ENCODE measurements around the gene GCK. TPM values are rescaled to one million over a fixed set of nuclear protein-coding genes. Genes with fewer than 3 reads are reported as not detected.

GCK gene
- total RNA-seq, 2 donors from 2014 or later, result 0.91 to 2.7 TPM

DNA sequence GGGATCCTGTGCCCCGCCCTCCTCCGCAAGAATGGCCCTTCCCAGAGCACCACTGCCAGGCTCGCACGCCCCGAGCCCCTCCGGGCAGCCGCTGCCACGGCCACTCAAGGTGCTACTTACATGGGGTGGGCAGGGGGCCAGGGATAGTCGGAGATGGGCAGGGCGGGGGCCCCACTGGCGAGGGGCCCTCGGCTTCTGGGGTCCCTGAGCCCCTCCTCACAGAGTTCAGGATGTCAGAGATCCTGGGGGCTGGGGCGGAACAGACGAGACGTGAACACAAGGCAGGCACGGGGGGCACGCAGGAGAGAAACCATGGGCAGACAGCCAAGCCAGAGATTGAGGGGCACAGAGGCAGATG lies 37.1 kb upstream of the GCK start:
- no peak overlapping the region for H3K27ac ChIP-seq
- H3K27me3 ChIP-seq (replicated peaks; ENCODE audit: insufficient read depth), result no peaks in the 10 kb centered on the region
- 43% methylated on average over 17 of the region's 17 CpGs for WGBS
- TF ChIP-seq, protein P1, sequence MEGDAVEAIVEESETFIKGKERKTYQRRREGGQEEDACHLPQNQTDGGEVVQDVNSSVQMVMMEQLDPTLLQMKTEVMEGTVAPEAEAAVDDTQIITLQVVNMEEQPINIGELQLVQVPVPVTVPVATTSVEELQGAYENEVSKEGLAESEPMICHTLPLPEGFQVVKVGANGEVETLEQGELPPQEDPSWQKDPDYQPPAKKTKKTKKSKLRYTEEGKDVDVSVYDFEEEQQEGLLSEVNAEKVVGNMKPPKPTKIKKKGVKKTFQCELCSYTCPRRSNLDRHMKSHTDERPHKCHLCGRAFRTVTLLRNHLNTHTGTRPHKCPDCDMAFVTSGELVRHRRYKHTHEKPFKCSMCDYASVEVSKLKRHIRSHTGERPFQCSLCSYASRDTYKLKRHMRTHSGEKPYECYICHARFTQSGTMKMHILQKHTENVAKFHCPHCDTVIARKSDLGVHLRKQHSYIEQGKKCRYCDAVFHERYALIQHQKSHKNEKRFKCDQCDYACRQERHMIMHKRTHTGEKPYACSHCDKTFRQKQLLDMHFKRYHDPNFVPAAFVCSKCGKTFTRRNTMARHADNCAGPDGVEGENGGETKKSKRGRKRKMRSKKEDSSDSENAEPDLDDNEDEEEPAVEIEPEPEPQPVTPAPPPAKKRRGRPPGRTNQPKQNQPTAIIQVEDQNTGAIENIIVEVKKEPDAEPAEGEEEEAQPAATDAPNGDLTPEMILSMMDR (IDR thresholded peaks at IDR 0.05), result no peak
- TF ChIP-seq POLR2AphosphoS5 (IDR thresholded peaks at IDR 0.05) (no peak), POLR2A (IDR thresholded peaks at IDR 0.05) (no peak)
- H3K36me3 ChIP-seq, result no peaks in the 10 kb centered on the region
- H3K4me1 ChIP-seq (replicated peaks), result no peaks in the 10 kb centered on the region
- intact Hi-C loops (cut with DNase I), result no loop called here
- no peak overlapping the region for H3K4me3 ChIP-seq
- H3K9me3 ChIP-seq, result no peaks in the 10 kb centered on the region
- no peak for DNase-seq (ENCODE audit: low spot score)

DNA sequence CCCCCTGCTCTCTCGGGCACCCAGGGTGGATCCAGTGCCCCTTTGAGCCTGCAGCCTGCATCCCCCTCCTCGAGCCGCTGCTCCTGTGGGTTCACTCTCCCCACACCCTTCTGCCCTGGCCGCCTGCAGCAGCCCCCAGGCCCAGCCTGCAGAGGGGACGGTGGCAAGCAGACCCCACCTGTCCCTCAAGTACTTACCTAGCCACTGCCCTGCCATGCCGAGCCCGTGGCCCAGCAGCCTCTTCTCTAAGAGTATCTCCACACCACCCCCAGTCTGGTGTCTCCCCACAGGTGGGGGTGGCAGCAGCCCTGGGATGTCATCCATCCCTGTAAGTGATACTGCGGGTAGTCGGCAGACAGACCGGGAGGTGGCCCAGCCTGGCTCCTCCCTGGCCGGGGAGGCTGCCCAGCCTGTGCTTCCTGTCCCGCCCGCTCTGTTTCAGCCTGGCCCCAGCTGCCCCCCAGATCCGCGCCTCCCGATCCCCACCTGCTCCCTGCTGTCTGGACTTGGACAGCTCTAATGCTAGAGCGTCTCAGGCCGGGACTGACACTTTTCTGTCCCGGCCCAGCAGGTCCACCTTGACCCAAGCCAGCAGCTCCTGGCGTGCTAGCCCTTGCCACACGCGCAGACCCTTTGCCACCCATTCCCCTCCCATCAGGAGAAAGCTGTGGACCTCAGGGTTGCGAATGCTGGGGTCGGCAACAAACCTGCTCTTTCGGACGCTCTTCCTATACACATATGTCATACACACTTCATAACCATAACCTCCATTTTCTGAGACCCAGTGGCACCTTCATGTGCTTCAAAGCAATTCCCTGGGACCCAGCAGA lies 36.5 kb upstream of the GCK start:
- no peak overlapping the region for H3K4me3 ChIP-seq
- 30% methylated on average over 26 of the region's 26 CpGs for WGBS

DNA sequence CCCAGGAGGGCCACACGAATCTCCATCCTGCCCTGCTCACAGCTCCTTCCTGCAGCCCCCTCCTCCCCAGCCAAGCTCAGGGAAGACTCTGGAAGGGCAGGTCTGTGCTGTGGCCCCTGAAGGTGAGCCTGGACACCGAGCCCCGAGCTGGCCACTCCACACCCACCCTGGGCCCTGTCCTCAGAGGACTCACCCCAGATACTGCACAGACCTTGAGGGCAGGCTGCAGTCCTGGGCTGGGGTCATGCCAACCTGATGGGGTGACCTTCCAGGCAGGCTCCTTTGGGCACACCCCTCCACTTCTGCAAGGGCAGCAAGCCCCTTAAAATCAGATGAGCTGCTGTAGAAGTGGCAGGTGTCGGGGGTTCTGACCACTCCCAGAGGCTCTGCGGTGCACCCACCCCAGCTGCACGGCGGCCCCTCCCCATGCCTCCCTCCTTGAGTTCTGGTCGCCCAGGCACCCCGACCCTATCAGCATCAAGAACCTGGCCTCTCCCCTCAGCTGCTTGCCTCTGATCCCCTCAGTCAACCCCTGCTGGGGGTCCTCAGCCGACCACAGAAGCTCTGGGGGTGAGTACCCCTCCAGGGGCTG lies 35.8 kb upstream of the GCK start:
- TF ChIP-seq, protein P1 (IDR thresholded peaks at IDR 0.05), result no peak
- TF ChIP-seq POLR2AphosphoS5 (IDR thresholded peaks at IDR 0.05), result no peak
- no peak for TF ChIP-seq POLR2A (IDR thresholded peaks at IDR 0.05)
- Histone ChIP-seq H3K36me3 (no peaks in the 10 kb centered on the region), H3K27ac (no peak overlapping the region), H3K4me1 (replicated peaks) (no peaks in the 10 kb centered on the region), H3K9me3 (no peaks in the 10 kb centered on the region), H3K4me3 (no peak overlapping the region), H3K27me3 (replicated peaks; ENCODE audit: insufficient read depth) (no peaks in the 10 kb centered on the region)
- intact Hi-C loops (cut with DNase I), result no loop called here
- WGBS, result 49% methylated on average over 10 of the region's 10 CpGs
- no peak for DNase-seq (ENCODE audit: low spot score)

More for the DNA sequence above, 36.5 kb upstream of the GCK start:
- Histone ChIP-seq H3K4me1 (replicated peaks) (no peaks in the 10 kb centered on the region), H3K36me3 (no peaks in the 10 kb centered on the region), H3K9me3 (no peaks in the 10 kb centered on the region), H3K27me3 (replicated peaks; ENCODE audit: insufficient read depth) (no peaks in the 10 kb centered on the region), H3K27ac (no peak overlapping the region)
- DNase-seq (ENCODE audit: low spot score), result no peak
- no peak for TF ChIP-seq POLR2A (IDR thresholded peaks at IDR 0.05)
- no peak for TF ChIP-seq POLR2AphosphoS5 (IDR thresholded peaks at IDR 0.05)
- TF ChIP-seq, protein P1 (IDR thresholded peaks at IDR 0.05), result no peak
- intact Hi-C loops (cut with DNase I), result no loop called here

DNA sequence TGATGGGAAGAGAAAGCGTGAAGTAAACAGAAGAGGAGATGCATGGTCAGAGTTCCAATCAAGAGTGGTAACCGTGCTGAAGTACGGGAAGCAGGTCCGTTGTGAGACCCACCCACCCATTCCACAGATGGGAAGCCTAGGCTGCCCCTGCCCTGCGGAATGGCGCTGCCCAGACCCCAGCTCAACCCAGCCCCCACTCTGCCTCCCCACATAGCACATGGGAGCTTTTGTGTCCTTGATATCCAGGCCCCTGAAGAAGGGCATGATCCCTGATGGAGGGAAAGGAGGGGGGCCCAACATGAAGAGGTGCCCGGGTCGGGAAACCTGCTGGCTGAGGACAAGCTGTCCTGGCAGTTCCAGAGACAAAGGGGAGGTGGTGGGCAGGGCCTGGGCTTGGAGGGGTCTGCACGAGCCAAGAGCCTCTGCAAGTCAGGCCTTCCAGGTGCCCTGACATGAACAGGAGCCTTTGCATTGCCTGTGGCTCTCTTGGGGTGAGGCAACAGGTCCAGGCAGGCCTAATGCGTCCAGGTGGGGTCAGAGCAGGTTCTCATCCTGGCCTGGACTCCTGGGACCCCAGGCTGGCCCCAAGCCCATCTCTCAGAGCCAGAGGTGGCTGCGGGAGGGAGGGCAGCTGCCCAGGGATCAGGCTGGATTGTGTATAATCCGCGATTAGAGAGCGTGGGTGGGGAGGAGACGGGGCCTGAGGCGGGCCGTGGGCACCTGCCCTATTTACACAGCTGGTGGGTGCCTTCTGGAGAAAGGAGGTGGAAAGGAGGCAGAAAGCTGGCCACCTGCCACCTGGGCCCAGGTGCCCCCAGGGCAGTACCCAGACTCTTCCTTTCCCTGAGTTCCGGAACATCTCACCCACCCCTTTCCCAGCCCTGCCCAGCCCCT lies 35.1 kb upstream of the GCK start:
- Histone ChIP-seq H3K9me3 (no peaks in the 10 kb centered on the region), H3K27ac (no peak overlapping the region), H3K4me1 (replicated peaks) (no peaks in the 10 kb centered on the region), H3K4me3 (no peak overlapping the region), H3K27me3 (replicated peaks; ENCODE audit: insufficient read depth) (no peaks in the 10 kb centered on the region), H3K36me3 (no peaks in the 10 kb centered on the region)
- DNase-seq (ENCODE audit: low spot score), result no peak
- intact Hi-C loops (cut with DNase I), result no loop called here
- TF ChIP-seq POLR2A (IDR thresholded peaks at IDR 0.05) (no peak), POLR2AphosphoS5 (IDR thresholded peaks at IDR 0.05) (no peak)
- TF ChIP-seq, protein P1 (IDR thresholded peaks at IDR 0.05), result no peak
- 40% methylated on average over 18 of the region's 18 CpGs for WGBS
